NCI-H526 (cell line): ENCODE data around the gene HESX1.
A peak's percentile ranks its signal among the peaks of the same experiment; 100 is the strongest.

Experiments
- DNase-seq, 2 experiments: peaks; one replicate each; lab custom pipeline; 2025; lab: John Stamatoyannopoulos, UW

HESX1 gene

GRCh38 chr3:57199895-57200297, at the start of gene HESX1:
Gene HESX1 (minus strand): TSS chr3:57199978. CDS start chr3:57199918, 60 bp downstream.
- DNase-seq: no peak

- no peak for DNase-seq
Measured at GRCh38 chr3:57244946-57245345, 45.2 kb upstream of the HESX1 start.

DNA sequence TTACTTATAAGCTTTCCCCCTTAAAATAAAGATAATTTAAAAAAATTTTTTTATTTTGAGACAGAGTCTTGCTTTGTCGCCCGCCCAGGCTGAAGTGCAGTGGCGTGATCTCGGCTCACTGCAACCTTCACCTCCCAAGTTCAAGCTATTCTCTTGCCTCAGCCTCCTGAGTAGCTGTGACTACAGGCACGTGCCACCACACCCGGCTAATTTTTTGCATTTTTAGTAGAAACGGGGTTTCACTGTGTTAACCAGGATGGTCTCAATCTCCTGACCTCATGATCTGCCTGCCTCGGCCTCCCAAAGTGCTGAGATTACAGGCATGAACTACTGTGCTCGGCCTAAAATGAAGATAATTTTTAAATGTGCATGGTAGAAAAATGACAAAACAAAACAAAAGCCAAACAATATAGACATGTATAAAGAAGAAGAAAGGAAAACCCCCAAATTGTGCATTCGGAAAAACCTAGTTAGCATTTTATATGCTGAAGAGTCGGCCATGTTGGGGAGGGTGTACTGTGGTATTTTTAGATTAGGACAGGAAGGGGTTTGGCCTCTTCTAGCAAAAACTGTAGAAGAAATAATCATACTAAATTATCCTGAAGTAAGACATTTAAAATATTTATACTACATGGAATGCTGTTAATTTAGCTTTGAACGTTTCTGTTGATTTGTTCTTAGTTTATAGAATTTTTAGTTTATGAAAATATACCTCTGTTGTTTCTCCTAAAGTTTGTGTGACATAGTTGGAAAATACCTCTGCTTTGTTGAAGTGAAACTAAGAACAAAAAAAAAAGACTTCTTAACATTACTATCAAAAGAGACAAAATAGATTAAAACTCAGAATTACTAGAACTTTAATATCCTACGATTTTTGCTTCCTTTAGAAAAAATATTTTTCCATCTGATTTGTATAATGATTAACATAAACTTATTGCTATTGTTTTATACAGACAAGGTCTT, 35.1 kb upstream of the HESX1 start:
- DNase-seq: no peak

GRCh38 chr3:57233799-57234198, 34.0 kb upstream of the HESX1 start:
- no peak for DNase-seq

- DNase-seq: no peak
Measured at GRCh38 chr3:57230006-57230405, 30.2 kb upstream of the HESX1 start.

DNA sequence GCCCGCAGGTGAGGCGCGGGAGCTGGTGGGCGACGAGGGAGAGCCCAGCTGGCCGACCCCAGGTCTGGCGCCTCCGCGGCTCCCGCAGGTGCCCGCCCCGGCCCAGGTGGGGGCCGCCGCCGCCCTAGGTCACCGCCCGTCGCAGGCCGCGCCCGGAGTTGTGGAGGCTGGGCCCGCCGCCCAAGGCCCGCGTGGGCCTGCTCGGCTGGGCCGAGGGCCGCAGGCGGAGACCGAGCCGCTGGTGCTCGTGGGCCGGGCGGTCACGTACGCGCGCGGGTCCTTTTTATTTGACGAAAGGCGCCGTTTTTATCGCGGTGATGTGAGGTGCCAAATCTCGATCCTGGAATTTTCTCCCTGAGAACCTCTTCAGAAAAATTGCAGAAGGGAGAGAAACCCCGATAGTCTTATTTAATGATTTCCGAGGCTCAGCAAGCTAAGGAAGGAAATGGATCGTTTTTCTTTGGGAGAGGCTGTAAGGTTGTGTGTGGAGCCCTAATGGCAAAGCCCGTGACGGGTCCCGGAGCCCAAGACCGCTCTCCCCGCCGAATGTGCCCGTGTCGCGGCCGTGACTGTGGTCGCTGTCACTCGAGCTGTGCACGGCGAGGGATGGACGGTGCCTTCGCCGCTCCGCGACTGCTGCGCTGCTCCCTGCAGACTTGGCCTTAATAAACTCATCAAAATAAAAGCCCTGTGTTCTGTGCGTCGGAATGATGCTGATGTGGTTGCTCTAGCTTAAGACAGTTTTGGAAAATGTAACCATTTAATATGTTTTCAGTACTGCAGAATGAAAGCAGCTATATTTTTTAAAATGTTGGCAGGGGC, 28.4 kb upstream of the HESX1 start:
- peak; percentile 39 to 50 for DNase-seq

DNA sequence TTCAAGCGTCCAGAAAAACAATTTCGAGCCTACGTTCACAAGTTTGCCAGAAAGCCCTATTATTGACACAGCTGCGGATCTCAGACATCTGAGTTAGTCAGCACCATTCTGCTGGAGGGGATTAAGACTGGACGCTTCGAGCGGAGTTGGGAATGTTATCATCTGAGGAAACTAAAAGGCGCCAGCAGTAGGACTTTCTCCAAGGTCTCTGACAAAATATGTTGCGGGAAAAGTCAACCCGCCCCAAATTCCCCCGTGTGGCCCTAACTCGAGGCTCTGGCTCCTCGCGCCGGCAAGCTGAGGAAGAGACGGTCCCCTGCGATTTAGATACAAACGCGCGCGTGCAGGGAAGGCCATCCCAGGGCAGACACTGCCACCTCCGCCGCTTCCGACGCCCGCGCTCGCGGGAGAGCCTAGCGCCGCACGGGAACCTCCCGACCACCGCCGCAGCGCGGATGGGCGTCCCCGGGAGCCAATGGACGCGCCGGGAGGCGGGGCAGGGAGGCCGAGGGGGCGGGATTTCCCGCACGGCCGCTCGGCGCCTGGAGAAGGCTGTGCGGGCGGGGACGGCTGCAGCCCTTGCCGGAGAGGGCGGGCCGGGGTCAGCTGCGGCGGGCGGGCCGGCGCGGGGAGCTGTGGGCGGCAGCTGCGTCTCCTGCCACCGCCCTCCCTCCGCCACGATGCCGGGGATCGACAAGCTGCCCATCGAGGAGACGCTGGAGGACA, 27.6 kb upstream of the HESX1 start, which contains the start of gene APPL1:
TSS of gene APPL1 (plus strand) at position 526 of the 726 bp plus-strand sequence. CDS start at position 681, 155 bp downstream.
- peak; percentile 55 to 94 for DNase-seq

DNA sequence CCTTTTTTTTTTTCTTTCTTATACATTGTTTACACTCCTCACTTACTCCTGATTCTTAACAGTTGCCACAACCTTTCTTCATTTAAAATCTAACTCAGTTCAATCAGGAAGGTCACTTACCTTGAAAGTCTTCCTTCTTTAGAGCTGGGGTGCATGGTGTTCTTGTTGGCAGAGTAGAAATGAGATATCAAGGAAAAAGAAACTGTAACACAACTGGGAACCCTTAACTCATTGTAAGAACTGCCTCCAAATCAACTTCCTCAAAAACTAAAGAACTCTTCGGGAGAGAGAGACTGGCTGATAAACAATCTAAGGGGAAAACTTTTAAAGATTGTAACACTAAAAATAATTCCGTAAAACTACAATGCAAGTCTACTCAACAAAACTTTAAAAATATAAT, 26.4 kb upstream of the HESX1 start:
- no peak for DNase-seq

DNA sequence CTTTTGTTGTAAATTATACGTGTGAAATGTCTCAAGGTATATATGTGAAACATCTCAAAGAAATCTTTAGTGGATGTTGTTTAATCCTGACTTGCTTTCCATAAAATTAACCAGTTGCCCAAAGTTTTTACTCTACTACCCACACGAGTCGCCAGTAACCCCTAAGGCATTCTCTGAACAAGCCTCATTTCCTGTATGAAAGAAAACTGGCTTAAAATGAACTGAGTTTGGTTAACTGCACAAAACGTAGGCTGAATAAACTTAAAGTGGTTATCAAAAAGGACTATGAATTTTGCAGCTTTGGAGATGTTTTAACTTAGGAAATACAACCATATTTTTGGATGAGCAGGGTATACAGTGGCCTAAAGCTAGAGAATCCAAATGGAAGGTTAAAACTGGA, 25.1 kb upstream of the HESX1 start:
- DNase-seq: no peak

GRCh38 chr3:57221883-57222282, 22.1 kb upstream of the HESX1 start:
- peak in 1 of 2 experiments; percentile 1 for DNase-seq

GRCh38 chr3:57206423-57206822, 6.6 kb upstream of the HESX1 start:
- DNase-seq: no peak

DNA sequence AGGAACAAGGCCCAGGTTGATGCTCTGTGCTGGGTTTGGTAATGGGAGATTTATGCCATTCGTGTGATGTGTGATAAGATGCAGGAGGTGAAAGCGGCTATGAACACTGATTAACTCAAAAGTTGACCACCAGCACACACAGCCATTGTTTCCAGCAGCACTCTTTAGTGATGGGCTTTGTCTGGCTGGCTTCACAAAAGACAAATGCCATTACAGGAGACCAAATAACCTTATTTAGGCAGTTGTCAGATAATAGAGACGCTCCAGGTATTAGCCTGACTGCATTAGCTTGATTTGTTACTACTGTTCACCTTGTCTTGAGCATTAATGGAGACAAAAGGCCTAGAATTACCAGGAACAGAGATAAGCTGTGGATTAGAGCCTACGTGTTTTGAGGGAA, 5.1 kb downstream of the HESX1 start:
- no peak for DNase-seq

DNA sequence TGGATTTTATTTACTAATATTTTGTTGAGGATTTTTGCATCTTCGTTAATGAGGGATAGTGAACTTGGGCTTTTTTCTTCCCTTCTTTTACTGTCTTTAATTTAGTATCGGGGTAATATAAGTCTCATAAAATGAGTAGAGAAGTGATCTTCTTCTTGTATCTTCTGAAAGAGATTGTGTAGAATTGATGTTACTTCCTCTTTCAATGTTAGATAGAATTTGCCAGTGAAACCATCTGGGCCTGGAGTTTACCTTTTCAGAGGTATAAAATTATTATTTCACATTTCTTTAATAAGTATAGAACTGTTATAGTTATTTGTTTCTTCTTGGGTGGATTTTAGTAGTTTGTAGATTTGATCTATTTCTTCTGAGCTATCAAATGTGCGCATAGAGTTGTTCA, 7.8 kb downstream of the HESX1 start:
- no peak for DNase-seq

DNA sequence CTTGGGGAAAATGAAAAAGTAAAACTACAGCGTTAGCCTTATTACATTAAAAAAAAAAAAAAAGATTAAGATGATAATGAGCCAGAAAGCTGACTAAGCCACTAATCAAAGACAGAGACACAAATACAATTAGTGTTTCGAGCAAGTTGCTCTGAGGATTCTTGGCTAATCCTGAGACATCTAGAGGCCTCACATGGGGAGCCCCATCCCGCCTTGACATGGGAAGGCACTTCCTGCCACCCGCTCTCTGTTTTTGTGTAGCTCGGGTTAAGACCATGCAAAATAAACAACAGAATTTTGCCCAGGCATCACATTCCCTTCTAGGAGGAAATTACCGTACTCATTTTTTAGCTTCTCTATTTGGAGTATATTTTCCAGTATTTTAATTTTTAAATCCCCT, 15.3 kb downstream of the HESX1 start:
- DNase-seq: no peak

DNA sequence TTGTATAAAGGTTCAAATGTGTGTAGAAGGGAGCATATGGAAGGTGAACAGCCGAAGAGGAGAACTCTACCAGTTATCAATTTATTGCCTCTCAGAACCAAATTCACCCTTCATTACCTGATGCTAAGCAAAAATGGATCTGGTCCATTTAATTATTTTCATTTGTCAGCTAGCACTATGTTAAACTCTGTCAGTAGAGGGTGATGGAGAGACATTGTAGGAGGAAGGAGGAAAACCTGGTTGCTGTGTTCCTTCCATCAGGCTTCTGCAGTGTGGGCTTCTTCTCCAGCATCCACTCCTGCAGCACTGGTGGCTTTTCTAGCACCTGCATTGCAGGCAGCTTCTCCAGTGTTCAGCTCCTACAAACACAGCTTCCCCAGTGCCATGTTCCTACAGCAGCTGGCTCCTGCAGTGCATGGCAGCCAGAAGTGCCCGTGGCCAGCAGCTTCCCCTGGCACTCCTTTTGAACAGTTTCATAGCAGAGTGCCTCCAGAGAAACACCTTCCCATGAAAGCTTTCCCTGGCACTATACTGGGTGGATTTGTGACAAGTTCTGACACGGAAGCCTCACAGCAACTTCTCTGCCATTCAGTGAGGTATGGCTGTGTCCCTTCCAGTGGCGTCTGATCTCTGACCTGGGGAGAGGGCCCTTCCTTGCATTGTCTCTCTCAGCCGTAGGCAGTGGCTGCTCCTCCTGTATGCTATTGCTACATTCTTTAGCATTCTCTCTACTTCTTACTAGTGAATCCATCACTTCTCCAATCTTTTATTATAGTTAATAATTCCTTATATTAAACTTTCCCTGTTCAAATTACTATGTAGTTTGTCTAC, 20.0 kb downstream of the HESX1 start:
- DNase-seq: peak in 1 of 2 experiments; percentile 33

GRCh38 chr3:57176045-57176444, 23.7 kb downstream of the HESX1 start:
- DNase-seq: no peak

DNA sequence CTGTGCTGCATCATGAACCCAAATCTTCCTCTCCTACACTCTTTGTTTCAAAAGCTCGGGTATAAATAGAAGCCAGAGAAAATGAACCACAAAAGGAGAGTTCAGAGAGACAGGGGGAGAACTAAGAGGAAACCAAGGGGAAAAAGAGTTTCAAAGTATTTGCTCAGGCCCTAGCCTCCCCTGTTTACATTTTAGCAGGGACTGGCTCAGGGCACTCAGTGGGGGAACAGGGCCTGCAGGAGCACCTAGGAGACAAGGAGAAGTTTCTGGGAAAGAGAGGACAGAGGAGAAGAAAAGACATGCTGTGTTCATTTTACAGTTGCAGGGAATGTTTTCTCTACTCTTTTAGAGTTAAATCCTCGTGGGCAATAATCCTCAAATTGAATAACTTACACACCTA, 26.1 kb downstream of the HESX1 start:
- no peak for DNase-seq

- DNase-seq: no peak
Measured at GRCh38 chr3:57170946-57171345, 28.8 kb downstream of the HESX1 start.

- DNase-seq: peak in 1 of 2 experiments; percentile 77
Measured at GRCh38 chr3:57169872-57170623, 29.7 kb downstream of the HESX1 start.

DNA sequence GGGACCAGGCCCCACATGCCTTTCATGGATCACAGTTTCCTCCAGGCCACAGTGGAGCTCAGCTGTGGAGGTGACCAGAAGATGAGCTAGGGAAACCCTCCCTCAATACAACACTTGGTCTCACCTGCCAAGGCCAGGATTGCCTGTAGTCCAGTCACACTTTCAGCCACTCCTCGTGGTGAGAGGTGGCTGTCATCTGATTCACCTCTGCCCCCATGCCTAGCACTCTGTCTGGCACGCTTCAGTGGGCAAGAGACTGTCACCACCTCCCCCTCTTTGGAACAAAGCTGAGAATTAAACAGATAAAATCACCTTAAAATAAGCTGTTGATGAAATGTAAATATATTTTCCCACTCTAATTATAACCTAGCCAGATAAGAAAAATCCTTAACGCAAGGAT, 30.7 kb downstream of the HESX1 start:
- no peak for DNase-seq
